T-helper 9 cell (primary cell): ENCODE results near the gene CIB1.
A peak's percentile ranks its signal among the peaks of the same experiment; 100 is the strongest.

Source experiments
- DNase-seq: peaks from one replicate; pipeline ENCODE4 v3.0.0-alpha.2; 2020

The CIB1 gene

GRCh38 chr15:90240856-90241255 is 7.1 kb upstream of the CIB1 start:
- no peak for DNase-seq

GRCh38 chr15:90239371-90239770 is 5.6 kb upstream of the CIB1 start:
- no peak for DNase-seq

GRCh38 chr15:90234096-90234988 is 601 bp upstream of the CIB1 start, which contains the start of gene GDPGP1:
Gene GDPGP1, plus strand, starts transcription at chr15:90234209. Its CDS starts 6,700 bp downstream, at chr15:90240909.
- DNase-seq = no peak

GRCh38 chr15:90232941-90233386 is 777 bp downstream of the CIB1 start:
- no peak for DNase-seq

DNA sequence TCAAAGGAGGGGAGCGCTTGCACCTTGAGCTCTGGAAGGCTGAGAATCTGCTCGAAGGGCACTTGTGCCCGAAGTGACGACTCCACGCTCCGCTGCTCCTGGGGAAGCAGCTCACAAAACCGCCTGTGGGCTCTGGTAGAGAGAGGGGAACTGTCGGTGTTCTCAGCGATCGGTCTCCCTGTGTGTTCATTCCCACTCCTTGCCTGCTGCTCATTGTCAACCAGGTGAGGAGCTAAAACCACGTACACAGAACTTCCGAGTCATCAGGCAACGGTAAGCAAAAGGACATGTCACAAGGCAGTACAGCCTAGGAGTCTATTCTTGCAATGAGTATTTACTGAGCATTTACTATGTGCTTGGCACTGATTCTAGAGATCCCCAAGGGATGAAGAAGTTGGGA is 1.5 kb downstream of the CIB1 start:
- DNase-seq = no peak

DNA sequence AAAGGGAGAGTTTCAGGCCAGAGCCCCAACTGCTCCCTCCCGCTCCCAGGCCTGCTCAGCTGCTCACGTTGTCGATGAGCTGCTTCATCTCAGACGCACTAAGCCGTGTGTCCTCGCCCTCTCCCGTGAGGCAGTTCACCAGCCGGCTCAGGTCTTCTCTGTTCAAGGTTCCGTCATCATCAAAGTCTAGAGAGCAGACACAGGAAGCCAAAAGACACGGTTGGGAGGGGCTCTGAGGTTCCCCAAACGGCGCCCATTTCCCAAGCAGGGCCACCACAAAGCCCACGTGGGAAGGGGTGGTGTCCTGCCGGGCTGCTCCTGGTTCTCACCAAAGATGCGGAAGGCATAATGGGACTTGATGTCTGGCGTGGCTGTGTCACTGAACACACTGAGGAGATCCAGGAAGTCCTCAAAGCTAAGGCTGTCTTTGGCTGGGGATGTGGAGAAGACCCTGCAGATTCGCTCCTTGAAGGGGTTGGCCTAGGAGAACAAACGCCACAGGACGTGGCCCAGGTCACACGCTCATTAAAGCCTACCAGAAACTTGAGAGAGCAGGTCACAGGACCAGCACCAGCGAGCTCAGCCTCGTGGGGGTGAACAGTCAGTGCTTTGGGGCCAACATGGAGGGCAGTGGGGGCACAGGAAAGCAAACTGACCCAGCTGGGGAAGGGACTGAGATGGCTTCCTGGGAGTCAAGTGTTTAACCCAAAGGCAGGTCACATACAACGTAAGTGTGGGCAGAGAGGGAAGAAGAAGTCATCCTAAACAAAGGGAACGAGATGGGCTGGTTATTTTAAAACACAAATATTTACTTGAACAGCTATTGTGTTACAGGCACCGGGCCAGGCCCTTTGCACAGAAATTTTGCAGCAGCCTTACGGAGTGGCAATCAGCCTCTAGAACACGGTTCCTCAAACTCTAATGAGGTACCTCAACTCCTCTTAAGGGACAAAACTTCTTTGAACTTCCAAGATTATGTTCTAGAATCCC is 2.4 kb downstream of the CIB1 start:
- peak; percentile 74 for DNase-seq

- no peak for DNase-seq
Observed at GRCh38 chr15:90230610-90231009, 3.1 kb downstream of the CIB1 start.

DNA sequence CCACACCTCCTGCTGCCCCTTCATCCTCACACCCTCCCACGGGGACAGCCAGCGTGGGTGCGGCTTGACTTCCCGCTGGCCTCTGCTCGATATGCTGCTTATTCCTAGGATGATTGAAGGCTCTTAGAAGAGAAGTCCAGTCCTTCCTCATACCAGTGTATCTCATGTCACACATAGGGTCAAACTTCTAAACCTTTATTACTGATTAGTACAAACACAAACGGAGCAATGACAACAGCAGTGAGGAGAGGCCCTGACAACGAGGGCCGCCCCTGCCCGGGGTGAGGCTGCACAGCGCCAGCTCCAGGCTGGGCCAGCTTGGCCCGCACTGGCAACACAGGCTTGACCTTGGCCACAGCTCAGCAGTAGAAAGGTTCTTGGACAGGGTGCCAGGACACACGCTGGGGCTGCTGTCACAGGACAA is 3.7 kb downstream of the CIB1 start:
- DNase-seq = no peak

DNA sequence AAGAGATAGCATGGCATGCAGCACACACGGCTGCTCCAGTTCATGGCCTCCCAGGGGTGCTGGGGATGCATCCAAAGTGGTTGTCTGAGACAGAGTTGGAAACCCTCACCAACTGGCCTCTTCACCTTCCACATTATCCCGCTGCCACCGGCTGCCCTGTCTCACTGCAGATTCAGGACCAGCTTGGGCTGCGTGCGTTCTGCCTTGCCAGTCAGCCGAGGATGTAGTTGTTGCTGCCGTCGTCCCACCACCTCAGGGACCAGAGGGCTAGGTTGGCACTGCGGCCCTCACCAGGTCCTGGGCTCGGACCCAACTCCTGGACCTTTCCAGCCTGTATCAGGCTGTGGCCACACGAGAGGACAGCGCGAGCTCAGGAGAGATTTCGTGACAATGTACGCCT is 4.8 kb downstream of the CIB1 start:
- no peak for DNase-seq

DNA sequence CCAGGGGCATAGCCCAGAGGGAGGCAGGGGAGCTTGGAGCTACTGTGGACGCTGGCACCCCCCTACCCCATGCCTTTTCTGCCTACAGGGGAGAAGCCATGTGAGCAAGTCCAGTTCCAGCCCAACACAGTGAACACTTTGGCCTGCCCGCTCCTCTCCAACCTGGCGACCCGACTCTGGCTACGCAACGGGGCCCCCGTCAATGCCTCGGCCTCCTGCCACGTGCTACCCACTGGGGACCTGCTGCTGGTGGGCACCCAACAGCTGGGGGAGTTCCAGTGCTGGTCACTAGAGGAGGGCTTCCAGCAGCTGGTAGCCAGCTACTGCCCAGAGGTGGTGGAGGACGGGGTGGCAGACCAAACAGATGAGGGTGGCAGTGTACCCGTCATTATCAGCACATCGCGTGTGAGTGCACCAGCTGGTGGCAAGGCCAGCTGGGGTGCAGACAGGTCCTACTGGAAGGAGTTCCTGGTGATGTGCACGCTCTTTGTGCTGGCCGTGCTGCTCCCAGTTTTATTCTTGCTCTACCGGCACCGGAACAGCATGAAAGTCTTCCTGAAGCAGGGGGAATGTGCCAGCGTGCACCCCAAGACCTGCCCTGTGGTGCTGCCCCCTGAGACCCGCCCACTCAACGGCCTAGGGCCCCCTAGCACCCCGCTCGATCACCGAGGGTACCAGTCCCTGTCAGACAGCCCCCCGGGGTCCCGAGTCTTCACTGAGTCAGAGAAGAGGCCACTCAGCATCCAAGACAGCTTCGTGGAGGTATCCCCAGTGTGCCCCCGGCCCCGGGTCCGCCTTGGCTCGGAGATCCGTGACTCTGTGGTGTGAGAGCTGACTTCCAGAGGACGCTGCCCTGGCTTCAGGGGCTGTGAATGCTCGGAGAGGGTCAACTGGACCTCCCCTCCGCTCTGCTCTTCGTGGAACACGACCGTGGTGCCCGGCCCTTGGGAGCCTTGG is 5.6 kb downstream of the CIB1 start:
- DNase-seq = no peak

DNA sequence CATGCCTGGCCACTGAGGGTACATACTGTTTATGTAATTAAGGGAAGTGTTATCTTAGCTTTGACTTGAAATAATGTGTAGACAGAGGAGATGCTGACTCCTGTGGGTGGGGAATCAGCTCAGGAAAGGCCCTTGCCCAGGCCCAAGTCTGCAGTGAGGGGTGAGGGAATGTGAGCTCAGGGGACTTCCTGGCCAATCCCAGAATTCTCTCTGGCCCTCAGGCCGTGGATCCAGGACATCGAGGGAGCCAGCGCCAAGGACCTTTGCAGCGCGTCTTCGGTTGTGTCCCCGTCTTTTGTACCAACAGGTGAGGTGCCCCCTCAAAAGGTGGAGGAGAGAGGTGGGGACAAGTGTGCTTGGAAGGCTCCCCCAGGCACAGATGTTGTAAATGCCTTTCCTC is 6.4 kb downstream of the CIB1 start:
- no peak for DNase-seq

GRCh38 chr15:90225504-90226234 is 8.1 kb downstream of the CIB1 start:
- no peak for DNase-seq

DNA sequence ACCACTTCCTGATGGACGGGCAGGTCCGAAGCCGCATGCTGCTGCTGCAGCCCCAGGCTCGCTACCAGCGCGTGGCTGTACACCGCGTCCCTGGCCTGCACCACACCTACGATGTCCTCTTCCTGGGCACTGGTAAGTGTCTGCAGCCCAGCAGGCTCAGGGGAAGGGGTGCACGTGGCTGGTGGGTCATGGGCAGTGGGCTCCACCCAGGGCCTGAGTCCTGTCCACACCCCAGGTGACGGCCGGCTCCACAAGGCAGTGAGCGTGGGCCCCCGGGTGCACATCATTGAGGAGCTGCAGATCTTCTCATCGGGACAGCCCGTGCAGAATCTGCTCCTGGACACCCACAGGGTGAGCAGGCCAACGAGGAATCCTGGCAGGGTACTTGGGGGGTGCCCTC is 8.7 kb downstream of the CIB1 start:
- DNase-seq = no peak

DNA sequence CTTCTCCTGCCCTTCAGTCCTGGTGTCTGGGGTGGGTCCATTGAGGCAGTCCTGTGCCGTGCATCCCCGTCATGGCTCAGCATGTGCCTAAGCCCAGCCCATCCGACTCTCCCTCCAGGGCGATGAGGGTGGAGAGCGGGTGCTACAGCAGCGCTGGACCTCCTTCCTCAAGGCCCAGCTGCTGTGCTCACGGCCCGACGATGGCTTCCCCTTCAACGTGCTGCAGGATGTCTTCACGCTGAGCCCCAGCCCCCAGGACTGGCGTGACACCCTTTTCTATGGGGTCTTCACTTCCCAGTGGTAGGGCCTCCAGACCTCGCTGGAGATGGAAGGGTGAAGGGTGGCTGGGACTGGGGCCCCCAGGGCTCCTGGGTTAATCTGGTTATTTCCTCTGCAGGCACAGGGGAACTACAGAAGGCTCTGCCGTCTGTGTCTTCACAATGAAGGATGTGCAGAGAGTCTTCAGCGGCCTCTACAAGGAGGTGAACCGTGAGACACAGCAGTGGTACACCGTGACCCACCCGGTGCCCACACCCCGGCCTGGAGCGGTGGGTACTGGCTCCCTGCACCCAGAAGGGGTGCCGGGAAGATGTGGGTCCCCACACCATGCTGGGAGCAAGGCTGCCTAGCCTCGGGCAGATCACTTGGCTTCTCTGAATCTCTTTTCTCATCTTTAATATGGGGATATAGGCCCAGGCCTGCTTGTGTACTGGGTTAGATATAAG is 10.1 kb downstream of the CIB1 start:
- no peak for DNase-seq

DNA sequence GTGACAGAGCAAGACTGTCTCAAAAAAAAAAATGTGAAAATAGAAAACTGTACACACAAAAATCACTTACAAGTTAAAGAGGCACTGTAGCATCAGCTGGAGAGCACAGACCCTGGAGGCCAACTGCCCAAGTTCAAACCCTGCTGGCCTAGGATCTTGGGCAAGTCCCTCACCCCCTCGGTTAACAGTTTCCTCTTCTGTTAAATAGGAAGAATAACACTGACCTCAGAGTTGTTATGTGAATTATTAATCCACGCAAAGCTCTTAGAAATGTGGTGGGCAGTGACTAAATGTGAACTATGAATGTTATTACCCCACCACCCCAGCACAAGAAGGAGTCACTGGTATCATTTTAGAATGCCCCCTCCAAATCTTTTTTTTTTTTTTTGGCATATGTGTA is 11.2 kb downstream of the CIB1 start:
- DNase-seq = no peak

DNA sequence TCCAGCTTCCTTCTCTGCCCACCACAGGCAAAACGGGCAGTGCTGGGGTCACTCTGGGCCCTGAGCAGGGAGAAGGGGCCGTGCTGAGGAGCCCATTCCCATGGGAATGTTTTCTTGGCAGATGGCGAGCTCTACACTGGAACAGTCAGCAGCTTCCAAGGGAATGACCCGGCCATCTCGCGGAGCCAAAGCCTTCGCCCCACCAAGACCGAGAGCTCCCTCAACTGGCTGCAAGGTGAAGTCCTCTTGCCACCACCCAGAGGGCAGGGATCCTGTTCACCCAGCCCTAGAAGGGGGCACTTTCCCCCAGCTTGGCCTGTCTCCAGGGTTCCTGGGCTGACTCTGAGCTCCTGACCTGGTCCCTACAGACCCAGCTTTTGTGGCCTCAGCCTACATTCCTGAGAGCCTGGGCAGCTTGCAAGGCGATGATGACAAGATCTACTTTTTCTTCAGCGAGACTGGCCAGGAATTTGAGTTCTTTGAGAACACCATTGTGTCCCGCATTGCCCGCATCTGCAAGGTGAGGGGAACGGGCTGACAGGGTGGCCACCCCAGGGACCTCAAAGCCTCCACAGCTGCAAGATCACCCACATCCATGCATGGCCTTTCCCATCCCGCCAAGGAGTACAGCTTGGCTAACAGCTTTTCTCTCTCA is 12.4 kb downstream of the CIB1 start:
- DNase-seq = no peak

DNA sequence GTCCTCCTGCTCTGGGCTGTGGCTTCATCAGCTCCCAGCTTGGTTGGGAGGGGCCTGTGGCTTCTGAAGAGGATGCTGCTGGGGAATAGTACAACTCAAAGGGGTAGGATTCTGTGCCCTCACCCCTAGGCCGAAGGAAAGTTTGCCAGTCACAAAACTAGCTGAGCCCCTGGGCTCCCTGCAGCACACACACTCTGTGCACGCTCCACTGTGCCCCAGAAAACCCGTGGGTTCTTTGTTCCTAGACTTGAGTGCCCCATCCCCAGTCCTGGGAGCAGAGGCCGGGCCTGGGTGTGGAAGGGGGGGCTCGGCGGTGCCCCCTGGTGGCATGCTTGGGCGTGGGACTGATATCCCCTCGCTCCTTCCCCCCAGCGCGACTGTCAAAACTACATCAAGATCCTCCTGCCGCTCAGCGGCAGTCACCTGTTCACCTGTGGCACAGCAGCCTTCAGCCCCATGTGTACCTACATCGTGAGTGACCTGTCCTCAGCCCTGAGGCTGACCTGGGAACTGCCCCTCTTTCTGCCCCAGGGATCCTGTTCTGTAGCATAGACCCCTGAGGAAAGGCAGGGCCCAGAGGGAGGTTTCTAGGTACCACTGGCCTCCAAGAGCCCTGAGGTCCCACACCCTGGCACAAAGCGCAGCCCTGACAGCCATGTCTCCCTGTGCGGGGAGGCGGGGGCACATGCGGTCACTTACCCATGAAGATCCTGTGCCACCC is 14.2 kb downstream of the CIB1 start:
- peak; percentile 53 for DNase-seq

DNA sequence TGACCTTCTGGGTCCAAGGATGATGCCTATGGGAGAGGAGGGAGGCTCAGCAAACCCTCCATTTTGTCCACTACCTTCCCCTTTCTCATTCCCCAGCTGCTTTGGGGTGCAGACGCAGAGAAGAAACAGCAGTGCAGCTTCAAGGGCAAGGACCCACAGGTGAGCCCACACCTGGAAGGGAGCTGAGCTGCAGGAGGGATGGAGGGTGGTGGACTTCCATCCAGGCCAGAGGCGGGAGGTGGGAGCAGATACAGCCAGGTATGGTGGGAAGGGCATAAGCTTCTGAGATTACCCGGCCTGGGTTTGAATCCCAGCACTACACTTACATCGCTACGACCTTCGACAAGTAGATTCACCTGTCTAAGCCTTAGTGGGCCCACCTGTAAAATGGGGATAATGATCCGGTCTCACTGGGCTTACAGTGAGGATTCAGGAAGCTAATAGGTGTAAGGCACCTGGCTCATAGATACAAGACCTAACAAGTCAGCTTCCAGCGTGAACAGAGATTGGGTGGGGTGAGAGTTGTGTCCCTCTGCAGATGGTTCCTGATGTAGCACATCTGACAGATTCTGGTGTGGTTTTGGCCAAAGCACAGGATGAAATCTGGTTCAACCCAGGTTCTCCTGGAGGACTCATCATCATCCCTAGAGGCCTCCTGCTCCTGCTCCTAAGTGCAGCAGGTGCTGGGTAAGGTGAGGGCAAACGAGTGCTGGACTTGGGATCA is 15.9 kb downstream of the CIB1 start:
- DNase-seq = no peak
